ENCODE results near the gene GSTO2.

Gene GSTO2

DNA sequence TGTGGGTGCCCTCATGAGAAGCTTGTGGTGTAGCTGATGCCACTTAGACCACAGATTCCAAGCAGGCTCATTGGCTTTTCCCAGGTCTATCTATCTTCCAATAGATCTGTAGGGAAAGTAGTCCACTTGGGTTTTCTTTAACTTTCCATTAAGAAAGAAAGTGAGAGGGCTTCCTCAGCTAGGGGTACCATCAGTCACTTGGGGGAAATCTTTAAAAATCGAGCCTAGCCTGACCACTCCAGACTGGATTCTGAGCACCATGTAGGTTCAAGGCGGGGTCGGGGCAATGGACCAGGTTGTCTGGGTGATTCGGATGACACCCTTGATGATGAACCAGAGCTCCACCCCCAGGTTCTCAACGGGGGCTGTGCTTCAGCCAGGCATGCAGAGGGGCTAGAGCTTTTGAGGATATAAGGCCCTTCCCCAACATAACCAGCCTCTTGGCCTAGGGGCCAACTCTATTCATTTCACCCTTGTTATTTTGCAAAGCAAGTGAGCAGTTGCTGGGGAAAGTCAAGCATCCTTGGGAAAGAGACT is 42.3 kb downstream of the GSTO2 start:
- Histone ChIP-seq H3K9me3 (ENCODE audit: insufficient read depth, low read length, severe bottlenecking) (no peaks in the 10 kb centered on the region), H3K4me1 (ENCODE audit: insufficient read depth, low read length) (no peaks in the 10 kb centered on the region), H3K4me2 (ENCODE audit: insufficient read depth, low read length) (no peak overlapping the region), H3K4me3 (ENCODE audit: low read depth in 1 of 2, low read length in 2 of 2) (no peak overlapping the region), H2AFZ (ENCODE audit: low read depth, low read length) (no peak overlapping the region), H3K27me3 (ENCODE audit: insufficient read depth, low read length, poor library complexity) (no peaks in the 10 kb centered on the region), H4K20me1 (ENCODE audit: insufficient read depth, low read length) (peaks cover 66% of the 10 kb centered on the region), H3K9ac (ENCODE audit: low read depth, low read length) (no peak overlapping the region), H3K27ac (ENCODE audit: low read length) (no peak overlapping the region), H3K36me3 (ENCODE audit: insufficient read depth, low read length) (peaks cover 56% of the 10 kb centered on the region), H3K79me2 (ENCODE audit: insufficient read depth, low read length) (peaks cover under 1% of the 10 kb centered on the region; the same call in 1 of the 2 replicates)
- no peak for TF ChIP-seq EZH2 (IDR thresholded peaks at IDR 0.05; ENCODE audit: borderline replicate concordance, low read depth, low read length, severe bottlenecking)
- TF ChIP-seq, protein P1, sequence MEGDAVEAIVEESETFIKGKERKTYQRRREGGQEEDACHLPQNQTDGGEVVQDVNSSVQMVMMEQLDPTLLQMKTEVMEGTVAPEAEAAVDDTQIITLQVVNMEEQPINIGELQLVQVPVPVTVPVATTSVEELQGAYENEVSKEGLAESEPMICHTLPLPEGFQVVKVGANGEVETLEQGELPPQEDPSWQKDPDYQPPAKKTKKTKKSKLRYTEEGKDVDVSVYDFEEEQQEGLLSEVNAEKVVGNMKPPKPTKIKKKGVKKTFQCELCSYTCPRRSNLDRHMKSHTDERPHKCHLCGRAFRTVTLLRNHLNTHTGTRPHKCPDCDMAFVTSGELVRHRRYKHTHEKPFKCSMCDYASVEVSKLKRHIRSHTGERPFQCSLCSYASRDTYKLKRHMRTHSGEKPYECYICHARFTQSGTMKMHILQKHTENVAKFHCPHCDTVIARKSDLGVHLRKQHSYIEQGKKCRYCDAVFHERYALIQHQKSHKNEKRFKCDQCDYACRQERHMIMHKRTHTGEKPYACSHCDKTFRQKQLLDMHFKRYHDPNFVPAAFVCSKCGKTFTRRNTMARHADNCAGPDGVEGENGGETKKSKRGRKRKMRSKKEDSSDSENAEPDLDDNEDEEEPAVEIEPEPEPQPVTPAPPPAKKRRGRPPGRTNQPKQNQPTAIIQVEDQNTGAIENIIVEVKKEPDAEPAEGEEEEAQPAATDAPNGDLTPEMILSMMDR (IDR thresholded peaks at IDR 0.05; ENCODE audit: borderline replicate concordance, extremely low read depth, low read length, poor library complexity, severe bottlenecking): no peak
- DNase-seq (no peak), ATAC-seq (ENCODE audit: insufficient read depth, low read depth) (no peak)

DNA sequence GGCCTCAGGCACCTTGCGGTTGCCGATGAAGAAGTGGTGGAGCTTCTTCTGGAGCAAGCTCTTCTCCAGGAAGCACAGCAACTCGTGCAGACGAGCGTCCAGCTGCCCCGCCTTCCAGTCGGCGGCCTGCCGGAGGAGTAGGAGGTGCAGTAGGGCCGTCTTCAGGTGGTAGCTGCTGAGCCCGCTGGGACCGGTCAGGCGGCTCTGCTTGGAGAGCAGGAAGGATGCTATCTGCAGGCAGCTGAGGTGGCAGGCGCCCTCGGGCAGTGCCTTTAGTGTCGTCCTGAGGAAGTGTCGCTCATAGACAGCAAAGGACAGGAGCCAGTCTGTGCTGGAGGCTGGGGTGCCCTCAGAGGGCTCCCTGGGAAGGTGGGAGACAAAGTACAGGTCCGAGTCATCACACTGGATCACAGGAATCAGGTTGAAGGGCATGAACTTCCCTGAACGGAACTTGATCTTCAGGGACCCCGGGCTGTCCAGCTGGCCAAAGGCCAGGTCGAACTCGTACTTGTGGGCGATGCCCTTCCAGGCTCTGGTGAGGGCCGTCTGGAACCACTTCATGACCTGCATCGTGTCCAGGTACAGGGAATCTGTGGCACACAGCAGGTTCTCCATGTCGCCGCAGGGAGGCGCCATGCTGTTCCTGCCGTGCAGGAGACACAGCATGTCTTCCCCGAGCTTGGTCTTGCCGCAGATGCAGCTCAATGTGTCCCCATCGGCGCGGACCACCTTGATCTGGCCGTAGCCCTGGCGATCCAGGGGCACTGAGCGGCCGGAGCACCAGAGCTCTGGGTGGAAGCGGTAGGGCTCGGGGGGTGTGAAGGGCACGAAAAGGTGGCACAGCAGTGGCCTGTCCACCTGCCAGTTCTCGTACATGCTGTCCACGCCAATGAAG is 45.9 kb downstream of the GSTO2 start:
- ATAC-seq (ENCODE audit: insufficient read depth, low read depth) (no peak), DNase-seq (no peak)
- Histone ChIP-seq H3K4me1 (ENCODE audit: insufficient read depth, low read length) (no peaks in the 10 kb centered on the region), H3K36me3 (ENCODE audit: insufficient read depth, low read length) (peaks cover 57% of the 10 kb centered on the region), H4K20me1 (ENCODE audit: insufficient read depth, low read length) (peaks cover 85% of the 10 kb centered on the region), H2AFZ (ENCODE audit: low read depth, low read length) (no peak overlapping the region), H3K9me3 (ENCODE audit: insufficient read depth, low read length, severe bottlenecking) (no peaks in the 10 kb centered on the region), H3K27ac (ENCODE audit: low read length) (no peak overlapping the region), H3K79me2 (ENCODE audit: insufficient read depth, low read length) (peaks cover 36% of the 10 kb centered on the region), H3K4me2 (ENCODE audit: insufficient read depth, low read length) (no peak overlapping the region), H3K27me3 (ENCODE audit: insufficient read depth, low read length, poor library complexity) (no peaks in the 10 kb centered on the region), H3K4me3 (ENCODE audit: low read depth in 1 of 2, low read length in 2 of 2) (no peak overlapping the region), H3K9ac (ENCODE audit: low read depth, low read length) (no peak overlapping the region)
- TF ChIP-seq, protein P1 (IDR thresholded peaks at IDR 0.05; ENCODE audit: borderline replicate concordance, extremely low read depth, low read length, poor library complexity, severe bottlenecking): no peak

DNA sequence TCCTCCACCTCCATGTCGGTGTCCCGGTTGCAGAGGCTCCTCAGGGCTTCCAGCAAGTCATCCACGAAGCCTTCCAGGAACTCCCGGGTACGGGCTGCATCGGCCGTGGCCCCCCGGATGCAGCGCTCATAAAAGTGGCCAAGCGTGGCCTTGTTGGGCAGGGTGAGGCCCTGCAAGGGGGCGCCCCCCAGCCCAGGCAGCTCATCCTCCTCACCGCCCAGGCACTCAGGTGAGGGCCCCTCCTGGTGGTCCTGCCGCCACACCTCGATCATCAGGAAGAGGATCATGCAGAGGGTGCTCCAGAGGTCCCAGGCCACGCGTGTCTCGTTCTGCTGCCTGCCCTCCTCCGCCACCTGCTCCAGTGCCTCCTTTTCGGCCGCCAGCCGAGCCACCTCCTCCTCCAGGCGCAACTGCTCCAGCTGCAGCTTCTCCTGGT is 46.5 kb downstream of the GSTO2 start:
- no peaks in the 10 kb centered on the region for H3K27me3 ChIP-seq (ENCODE audit: insufficient read depth, low read length, poor library complexity)
- no peaks in the 10 kb centered on the region for H3K9me3 ChIP-seq (ENCODE audit: insufficient read depth, low read length, severe bottlenecking)
- H3K36me3 ChIP-seq (ENCODE audit: insufficient read depth, low read length): peaks cover 50% of the 10 kb centered on the region
- TF ChIP-seq, protein P1 (IDR thresholded peaks at IDR 0.05; ENCODE audit: borderline replicate concordance, extremely low read depth, low read length, poor library complexity, severe bottlenecking): no peak
- no peak for TF ChIP-seq EZH2 (IDR thresholded peaks at IDR 0.05; ENCODE audit: borderline replicate concordance, low read depth, low read length, severe bottlenecking)
- H3K79me2 ChIP-seq (ENCODE audit: insufficient read depth, low read length): peaks cover 41% of the 10 kb centered on the region
- H2AFZ ChIP-seq (ENCODE audit: low read depth, low read length): no peak overlapping the region
- no peak overlapping the region for H3K9ac ChIP-seq (ENCODE audit: low read depth, low read length)
- no peak overlapping the region for H3K4me3 ChIP-seq (ENCODE audit: low read depth in 1 of 2, low read length in 2 of 2)
- no peak overlapping the region for H3K27ac ChIP-seq (ENCODE audit: low read length)
- H3K4me1 ChIP-seq (ENCODE audit: insufficient read depth, low read length): no peaks in the 10 kb centered on the region
- DNase-seq: no peak
- no peak overlapping the region for H3K4me2 ChIP-seq (ENCODE audit: insufficient read depth, low read length)
- ATAC-seq (ENCODE audit: insufficient read depth, low read depth): no peak
- peaks cover 83% of the 10 kb centered on the region for H4K20me1 ChIP-seq (ENCODE audit: insufficient read depth, low read length)
